Left ventricle myocardium superior (tissue), 1 donor: Measurements from ENCODE around the gene CD34. TPM values are rescaled to one million over a fixed set of nuclear protein-coding genes. Genes with fewer than 3 reads are reported as not detected.

ENCODE experiments used
- total RNA-seq: library from RNA; stranded (reverse); fragmentation: NEBNext Ultra II Directional; extraction: Animal tissue kit (Norgen Biotek cat#: 25700); gene quantifications from one replicate; pipeline ENCODE4 v1.2.1, GENCODE V29; 2021
- donor health status: DM: no; HTN: yes; CAD: no; lungs with severe emphysema.

The CD34 gene
- total RNA-seq, 1 donor from 2014 or later, result 72.1 TPM

Other genes starting within 250 kb of the CD34 start
- 113 TPM for gene CD46, start 159.1 kb downstream of the CD34 start, total RNA-seq